ENCODE measurements around the gene DNAL4.

The DNAL4 gene

GRCh38 chr22:38735465-38736256 is 58.3 kb downstream of the DNAL4 start:
- DNase-seq (ENCODE audit: low spot score), result no peak
- ChIA-PET POLR2A (ENCODE audit: low non-redundant PET) (no interaction called here), CTCF (interaction anchor here (0.7 to 0.9 kb wide), 2 partner anchors 13 to 30 kb away, joined by 3 read pairs; no protein-coding TSS in a partner anchor)
- TF ChIP-seq CTCF (conservative IDR thresholded peaks at IDR 0.05; ENCODE audit: low read depth), result no peak
- peak overlapping the region; percentile 73 for H3K27ac ChIP-seq

GRCh38 chr22:38735126-38735464 is 58.8 kb downstream of the DNAL4 start:
- ChIA-PET POLR2A (ENCODE audit: low non-redundant PET) (no interaction called here), CTCF (interaction anchor here (0.6 to 0.9 kb wide), 2 partner anchors 31 to 83 kb away, joined by 3 read pairs; no protein-coding TSS in a partner anchor)
- peak overlapping the region; percentile 73 for H3K27ac ChIP-seq
- no peak for DNase-seq (ENCODE audit: low spot score)
- TF ChIP-seq CTCF (conservative IDR thresholded peaks at IDR 0.05; ENCODE audit: low read depth), result no peak

DNA sequence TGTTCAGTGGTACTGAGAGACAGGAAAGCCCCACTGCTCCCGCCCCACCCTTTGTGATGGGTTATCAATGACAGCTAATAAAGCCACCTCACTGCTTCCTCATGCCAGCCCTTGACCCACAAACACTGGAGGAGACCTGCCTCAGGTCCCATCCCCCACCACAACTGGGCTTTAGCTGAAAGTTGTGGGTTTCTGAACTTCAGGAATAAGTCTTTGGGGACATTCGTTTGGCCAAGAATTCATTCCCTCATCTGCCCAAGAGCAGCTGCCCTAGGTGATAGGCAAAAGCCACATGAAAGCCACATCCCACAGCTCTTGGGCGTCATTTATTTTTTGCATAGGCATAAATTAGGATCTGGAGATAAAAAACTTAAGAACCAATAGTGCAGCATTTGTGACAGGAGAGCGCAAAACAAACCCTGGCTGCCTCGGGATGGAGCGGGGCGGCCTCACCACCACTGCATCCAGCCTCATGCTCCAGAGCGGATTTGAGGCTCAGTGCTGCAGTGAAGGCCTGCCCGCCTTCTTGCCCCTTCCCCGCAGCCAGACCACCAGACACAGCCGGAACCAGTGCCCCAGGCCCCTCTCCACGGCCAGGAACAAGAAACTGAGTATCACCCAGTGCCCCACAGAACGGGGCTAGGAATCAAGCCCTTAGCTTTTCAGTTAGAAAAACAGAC is 59.4 kb downstream of the DNAL4 start:
- POLR2A ChIA-PET (ENCODE audit: low non-redundant PET), result no interaction called here
- peak overlapping the region; percentile 73 for H3K27ac ChIP-seq
- CTCF ChIA-PET, result interaction anchor here (0.6 kb wide), 3 partner anchors 11 to 83 kb away, joined by 3 read pairs; no protein-coding TSS in a partner anchor
- no peak for TF ChIP-seq CTCF (conservative IDR thresholded peaks at IDR 0.05; ENCODE audit: low read depth)
- no peak for DNase-seq (ENCODE audit: low spot score)

GRCh38 chr22:38733724-38734381 is 60.1 kb downstream of the DNAL4 start:
- ChIA-PET POLR2A (ENCODE audit: low non-redundant PET) (no interaction called here), CTCF (interaction anchor here (0.6 to 1.1 kb wide), 3 partner anchors 12 to 120 kb away, joined by 3 to 4 read pairs (median 4); no protein-coding TSS in a partner anchor)
- no peak for DNase-seq (ENCODE audit: low spot score)
- peak overlapping the region; percentile 73 for H3K27ac ChIP-seq
- no peak for TF ChIP-seq CTCF (conservative IDR thresholded peaks at IDR 0.05; ENCODE audit: low read depth)

DNA sequence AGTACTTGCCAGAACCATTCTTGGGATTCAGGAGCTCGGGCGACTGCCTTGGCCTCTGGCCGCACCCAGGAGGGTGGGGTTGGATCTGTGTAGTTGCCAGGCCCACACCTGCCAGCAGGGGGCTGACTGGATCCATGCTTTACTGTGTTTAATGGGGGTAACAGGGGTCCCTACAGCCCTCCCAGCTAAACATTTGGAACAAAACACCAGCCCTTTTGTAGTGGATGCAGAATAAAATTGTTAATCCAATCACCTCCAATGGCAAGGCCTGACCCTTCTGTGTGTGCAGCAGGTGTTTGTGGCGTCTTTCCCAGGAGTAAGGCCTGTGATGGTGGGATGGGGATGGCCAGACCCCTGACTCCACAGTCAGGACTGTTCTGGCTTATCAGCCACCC is 60.6 kb downstream of the DNAL4 start:
- TF ChIP-seq CTCF (conservative IDR thresholded peaks at IDR 0.05; ENCODE audit: low read depth), result peak; percentile 78
- CTCF ChIA-PET, result interaction anchor here (1.0 to 1.1 kb wide), 2 partner anchors 36 to 119 kb away, joined by 4 read pairs; no protein-coding TSS in a partner anchor
- H3K27ac ChIP-seq, result peak overlapping the region; percentile 73
- peak; percentile 34 for DNase-seq (ENCODE audit: low spot score)
- POLR2A ChIA-PET (ENCODE audit: low non-redundant PET), result no interaction called here

GRCh38 chr22:38732251-38732815 is 61.6 kb downstream of the DNAL4 start:
- no peak for TF ChIP-seq CTCF (conservative IDR thresholded peaks at IDR 0.05; ENCODE audit: low read depth)
- peak overlapping the region; percentile 73 for H3K27ac ChIP-seq
- CTCF ChIA-PET, result no interaction called here
- DNase-seq (ENCODE audit: low spot score), result no peak
- POLR2A ChIA-PET (ENCODE audit: low non-redundant PET), result no interaction called here
